Neural cell (in vitro differentiated cells): Measurements from ENCODE around the gene FZD8. TPM values are rescaled to one million over a fixed set of nuclear protein-coding genes. Genes with fewer than 3 reads are reported as not detected.

ENCODE experiments used
- H2AFZ ChIP-seq: fragments of 200-600, 300-800 bp; sonication (generic), shearing (Covaris generic); 2 replicates; pipeline ENCODE4 v1.6.0; 2014; ENCODE audit warnings: low read depth, mild to moderate bottlenecking, antibody characterized with exemption, low read length, moderate library complexity
- H3F3A ChIP-seq: fragments of 200-600 bp; shearing (Covaris generic); 2 replicates; pipeline ENCODE4 v1.6.1; 2016; ENCODE audit warnings: mild to moderate bottlenecking, moderate library complexity, mixed read lengths, antibody characterized with exemption, low read length; ENCODE audit not compliant: insufficient read depth, poor library complexity, severe bottlenecking
- H3K27ac ChIP-seq: fragments of 200-600, 300-800 bp; sonication (generic), shearing (Covaris generic); 2 replicates; pipeline ENCODE4 v1.5.1; 2014; ENCODE audit warnings: mild to moderate bottlenecking, low read length, moderate library complexity
- H3K27me3 ChIP-seq: fragments of 300-800, 200-600 bp; sonication (generic), shearing (Covaris generic); 2 replicates; pipeline ENCODE4 v1.6.0; 2014; ENCODE audit warnings: mild to moderate bottlenecking, low read depth, low read length, moderate library complexity; ENCODE audit not compliant: insufficient read depth
- H3K36me3 ChIP-seq: fragments of 300-800, 200-600 bp; sonication (generic), shearing (Covaris generic); 2 replicates; pipeline ENCODE4 v1.5.1; 2014; ENCODE audit warnings: mild to moderate bottlenecking, antibody characterized with exemption, low read length, moderate library complexity; ENCODE audit not compliant: insufficient read depth
- H3K4me2 ChIP-seq: fragments of 300-800, 200-600 bp; sonication (generic), shearing (Covaris generic); 2 replicates; pipeline ENCODE4 v1.6.0; 2014; ENCODE audit warnings: mild to moderate bottlenecking, low read length
- H3K4me3 ChIP-seq: fragments of 300-800, 200-600 bp; sonication (generic), shearing (Covaris generic); 2 replicates; pipeline ENCODE4 v1.5.1; 2014; ENCODE audit warnings: mild to moderate bottlenecking, low read length, moderate library complexity
- H3K79me2 ChIP-seq: fragments of 200-600 bp; shearing (Covaris generic); replicated peaks from 2 replicates; pipeline ENCODE4 v1.6.0; 2014; ENCODE audit warnings: mild to moderate bottlenecking, low read length, moderate library complexity; ENCODE audit not compliant: insufficient read depth
- H3K9ac ChIP-seq: fragments of 300-800, 200-600 bp; sonication (generic), shearing (Covaris generic); 2 replicates; pipeline ENCODE4 v1.6.1; 2016; ENCODE audit warnings: mild to moderate bottlenecking, low read length, mixed read lengths
- H3K9me2 ChIP-seq: fragments of 200-600 bp; shearing (Covaris generic); 2 replicates; pipeline ENCODE4 v1.6.1; 2016; ENCODE audit warnings: mild to moderate bottlenecking, low read length, mixed read lengths; ENCODE audit not compliant: insufficient read depth
- H3K9me3 ChIP-seq: fragments of 200-600, 300-800 bp; sonication (generic), shearing (Covaris generic); 2 replicates; pipeline ENCODE4 v1.6.1; 2016; ENCODE audit warnings: mild to moderate bottlenecking, mixed run types, low read length, moderate library complexity, mixed read lengths
- H4K20me1 ChIP-seq: fragments of 200-600 bp; shearing (Covaris generic); 2 replicates; pipeline ENCODE4 v1.6.1; 2016; ENCODE audit warnings: mild to moderate bottlenecking, mixed run types; ENCODE audit not compliant: insufficient read depth
- EP300 ChIP-seq: fragments of 450-650 bp; conservative IDR thresholded peaks from 2 replicates; pipeline ENCODE4 v1.6.1; 2014; ENCODE audit warnings: antibody characterized with exemption, mild to moderate bottlenecking, moderate library complexity; ENCODE audit not compliant: poor library complexity, severe bottlenecking
- MXI1 ChIP-seq: fragments of 450-650 bp; conservative IDR thresholded peaks from 2 replicates; pipeline ENCODE4 v1.6.1; 2014; ENCODE audit warnings: antibody characterized with exemption, mild to moderate bottlenecking; ENCODE audit not compliant: poor library complexity, severe bottlenecking
- POLR2AphosphoS5 ChIP-seq: IDR thresholded peaks from 2 replicates; pipeline ENCODE4 v1.6.1; 2012
- RAD21 ChIP-seq: fragments of 450-650 bp; conservative IDR thresholded peaks from 2 replicates; pipeline ENCODE4 v1.6.1; 2014; ENCODE audit warnings: antibody characterized with exemption, mild to moderate bottlenecking, moderate library complexity
- SMC3 ChIP-seq: fragments of 450-650 bp; conservative IDR thresholded peaks from 2 replicates; pipeline ENCODE4 v1.6.1; 2014; ENCODE audit warnings: antibody characterized with exemption, mild to moderate bottlenecking, moderate library complexity; ENCODE audit not compliant: poor library complexity
- TAF1 ChIP-seq: IDR thresholded peaks from 2 replicates; pipeline ENCODE4 v1.6.1; 2012; ENCODE audit warnings: low read depth
- polyA plus RNA-seq: library from polyadenylated mRNA; depleted of rRNA; stranded (reverse); fragments of >200 nt; gene quantifications from 2 replicates; pipeline ENCODE4 v1.2.3, GENCODE V29; 2014
- TF ChIP-seq, protein P1 (sequence below): IDR thresholded peaks from 2 replicates; pipeline ENCODE4 v1.6.1; 2012; ENCODE audit warnings: borderline replicate concordance
- TF ChIP-seq, protein P2 (sequence below): fragments of 450-650 bp; IDR thresholded peaks from 2 replicates; pipeline ENCODE4 v1.5.1; 2014; ENCODE audit warnings: antibody characterized with exemption, mild to moderate bottlenecking, moderate library complexity; ENCODE audit not compliant: poor library complexity, severe bottlenecking

FZD8 gene
- polyA plus RNA-seq, 1 donor from 2014 or later, result 1.6 TPM

DNA sequence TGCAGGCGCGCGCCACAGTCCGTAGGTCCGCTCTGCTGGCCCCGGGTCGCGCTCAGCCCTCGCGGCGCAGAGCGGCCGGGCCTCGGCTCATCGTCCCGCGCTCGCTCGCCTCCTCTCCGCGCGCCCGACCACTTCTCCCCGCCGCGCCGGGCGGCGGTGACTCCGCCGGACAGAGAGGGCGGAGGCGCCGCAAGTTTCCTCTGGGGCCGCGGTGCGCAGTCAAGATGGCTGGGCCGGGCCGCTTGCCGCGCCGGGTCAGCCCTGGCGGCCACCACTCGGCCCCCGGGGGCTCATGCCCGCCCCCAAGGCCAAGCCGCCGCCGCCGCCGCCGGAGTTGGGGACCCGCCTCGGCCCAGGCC is 441 bp downstream of the FZD8 start:
- Histone ChIP-seq H3K4me2 (peak overlapping the region; percentile 90), H4K20me1 (no peaks in the 10 kb centered on the region), H2AFZ (no peak overlapping the region), H3K27me3 (peaks cover 18% of the 10 kb centered on the region), H3K79me2 (peaks cover 4% of the 10 kb centered on the region), H3K4me3 (peak overlapping the region; percentile 88), H3K9me3 (no peaks in the 10 kb centered on the region), H3F3A (peaks cover 6% of the 10 kb centered on the region), H3K36me3 (no peaks in the 10 kb centered on the region), H3K27ac (no peak overlapping the region), H3K9ac (peak overlapping the region; percentile 53), H3K9me2 (no peaks in the 10 kb centered on the region)
- no peak for TF ChIP-seq POLR2AphosphoS5

DNA sequence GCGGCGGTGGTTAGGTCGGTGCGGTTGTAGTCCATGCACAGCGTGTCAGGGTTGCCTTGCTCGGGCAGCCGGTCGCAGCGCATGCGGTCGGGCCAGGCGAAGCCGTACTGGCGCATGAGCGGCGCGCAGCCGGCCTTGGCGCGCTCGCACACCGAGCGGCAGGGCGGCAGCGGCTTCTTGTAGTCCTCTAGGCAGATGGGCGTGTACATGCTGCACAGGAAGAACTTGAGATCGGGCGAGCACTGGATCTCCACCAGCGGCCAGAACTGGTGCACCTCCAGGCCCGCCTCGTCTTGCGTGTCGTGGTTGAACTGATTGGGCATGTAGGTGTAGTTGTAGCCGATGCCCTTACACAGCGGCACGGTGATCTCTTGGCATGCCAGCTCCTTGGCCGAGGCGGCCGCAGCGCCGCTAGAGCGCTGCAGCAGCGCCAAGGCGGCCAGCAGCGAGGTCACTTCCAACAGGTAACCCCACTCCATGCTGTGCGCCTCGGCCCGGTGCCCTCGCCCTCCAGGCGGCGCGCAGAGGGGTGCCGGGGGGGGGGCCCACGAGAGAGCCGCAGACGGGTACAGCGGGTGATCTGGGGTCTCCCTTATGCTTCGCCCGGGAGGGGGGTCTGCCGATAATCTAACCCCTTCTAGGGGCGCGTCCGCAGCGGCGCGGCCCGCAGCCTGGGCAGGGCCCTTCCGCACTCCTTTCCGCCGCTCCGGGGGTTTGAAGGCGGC is 983 bp downstream of the FZD8 start:
- no peak overlapping the region for H2AFZ ChIP-seq
- peaks cover 6% of the 10 kb centered on the region for H3F3A ChIP-seq
- H3K27me3 ChIP-seq, result peaks cover 18% of the 10 kb centered on the region
- H3K4me3 ChIP-seq, result peak overlapping the region; percentile 88
- H4K20me1 ChIP-seq, result no peaks in the 10 kb centered on the region
- peaks cover 4% of the 10 kb centered on the region for H3K79me2 ChIP-seq
- peak overlapping the region; percentile 62 for H3K4me2 ChIP-seq
- no peaks in the 10 kb centered on the region for H3K36me3 ChIP-seq
- H3K9ac ChIP-seq, result peak overlapping the region; percentile 53
- no peak overlapping the region for H3K27ac ChIP-seq
- TF ChIP-seq MXI1 (peak; percentile 63), POLR2AphosphoS5 (peak; percentile 19), TAF1 (no peak), SMC3 (peak; percentile 9)
- no peaks in the 10 kb centered on the region for H3K9me3 ChIP-seq
- H3K9me2 ChIP-seq, result no peaks in the 10 kb centered on the region

DNA sequence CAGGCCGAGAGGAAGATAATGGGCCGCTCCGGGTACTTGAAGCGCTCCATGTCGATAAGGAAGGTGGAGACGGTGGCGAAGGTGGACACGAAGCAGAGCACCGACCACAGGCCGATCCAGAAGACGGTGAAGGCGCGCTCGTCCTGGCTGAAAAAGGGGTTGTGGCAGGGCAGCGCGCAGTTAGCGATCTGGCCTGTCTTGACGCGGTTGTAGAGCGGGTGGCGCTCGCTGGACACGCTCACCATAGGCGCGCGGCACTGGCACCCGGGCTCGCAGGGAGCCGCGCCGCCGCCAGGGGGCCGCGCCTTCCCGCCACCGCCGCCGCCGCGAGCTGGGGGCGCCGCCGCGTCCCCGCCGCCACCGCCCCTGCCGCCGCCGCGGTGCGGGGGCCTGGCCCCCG is 1.6 kb downstream of the FZD8 start:
- Histone ChIP-seq H3K36me3 (no peaks in the 10 kb centered on the region), H3K4me3 (peak overlapping the region; percentile 86), H3K4me2 (no peak overlapping the region), H3K9ac (peak overlapping the region; percentile 69), H3K9me2 (no peaks in the 10 kb centered on the region), H3K9me3 (no peaks in the 10 kb centered on the region), H3K79me2 (peaks cover 4% of the 10 kb centered on the region), H3F3A (peaks cover 6% of the 10 kb centered on the region), H3K27ac (no peak overlapping the region), H3K27me3 (peaks cover 18% of the 10 kb centered on the region), H2AFZ (peak overlapping the region; percentile 45), H4K20me1 (no peaks in the 10 kb centered on the region)
- TF ChIP-seq SMC3, result peak; percentile 67
- TF ChIP-seq EP300, result no peak
- TF ChIP-seq TAF1, result no peak
- TF ChIP-seq RAD21, result peak; percentile 56
- TF ChIP-seq, protein P1, sequence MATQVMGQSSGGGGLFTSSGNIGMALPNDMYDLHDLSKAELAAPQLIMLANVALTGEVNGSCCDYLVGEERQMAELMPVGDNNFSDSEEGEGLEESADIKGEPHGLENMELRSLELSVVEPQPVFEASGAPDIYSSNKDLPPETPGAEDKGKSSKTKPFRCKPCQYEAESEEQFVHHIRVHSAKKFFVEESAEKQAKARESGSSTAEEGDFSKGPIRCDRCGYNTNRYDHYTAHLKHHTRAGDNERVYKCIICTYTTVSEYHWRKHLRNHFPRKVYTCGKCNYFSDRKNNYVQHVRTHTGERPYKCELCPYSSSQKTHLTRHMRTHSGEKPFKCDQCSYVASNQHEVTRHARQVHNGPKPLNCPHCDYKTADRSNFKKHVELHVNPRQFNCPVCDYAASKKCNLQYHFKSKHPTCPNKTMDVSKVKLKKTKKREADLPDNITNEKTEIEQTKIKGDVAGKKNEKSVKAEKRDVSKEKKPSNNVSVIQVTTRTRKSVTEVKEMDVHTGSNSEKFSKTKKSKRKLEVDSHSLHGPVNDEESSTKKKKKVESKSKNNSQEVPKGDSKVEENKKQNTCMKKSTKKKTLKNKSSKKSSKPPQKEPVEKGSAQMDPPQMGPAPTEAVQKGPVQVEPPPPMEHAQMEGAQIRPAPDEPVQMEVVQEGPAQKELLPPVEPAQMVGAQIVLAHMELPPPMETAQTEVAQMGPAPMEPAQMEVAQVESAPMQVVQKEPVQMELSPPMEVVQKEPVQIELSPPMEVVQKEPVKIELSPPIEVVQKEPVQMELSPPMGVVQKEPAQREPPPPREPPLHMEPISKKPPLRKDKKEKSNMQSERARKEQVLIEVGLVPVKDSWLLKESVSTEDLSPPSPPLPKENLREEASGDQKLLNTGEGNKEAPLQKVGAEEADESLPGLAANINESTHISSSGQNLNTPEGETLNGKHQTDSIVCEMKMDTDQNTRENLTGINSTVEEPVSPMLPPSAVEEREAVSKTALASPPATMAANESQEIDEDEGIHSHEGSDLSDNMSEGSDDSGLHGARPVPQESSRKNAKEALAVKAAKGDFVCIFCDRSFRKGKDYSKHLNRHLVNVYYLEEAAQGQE, result no peak
- TF ChIP-seq, protein P2, sequence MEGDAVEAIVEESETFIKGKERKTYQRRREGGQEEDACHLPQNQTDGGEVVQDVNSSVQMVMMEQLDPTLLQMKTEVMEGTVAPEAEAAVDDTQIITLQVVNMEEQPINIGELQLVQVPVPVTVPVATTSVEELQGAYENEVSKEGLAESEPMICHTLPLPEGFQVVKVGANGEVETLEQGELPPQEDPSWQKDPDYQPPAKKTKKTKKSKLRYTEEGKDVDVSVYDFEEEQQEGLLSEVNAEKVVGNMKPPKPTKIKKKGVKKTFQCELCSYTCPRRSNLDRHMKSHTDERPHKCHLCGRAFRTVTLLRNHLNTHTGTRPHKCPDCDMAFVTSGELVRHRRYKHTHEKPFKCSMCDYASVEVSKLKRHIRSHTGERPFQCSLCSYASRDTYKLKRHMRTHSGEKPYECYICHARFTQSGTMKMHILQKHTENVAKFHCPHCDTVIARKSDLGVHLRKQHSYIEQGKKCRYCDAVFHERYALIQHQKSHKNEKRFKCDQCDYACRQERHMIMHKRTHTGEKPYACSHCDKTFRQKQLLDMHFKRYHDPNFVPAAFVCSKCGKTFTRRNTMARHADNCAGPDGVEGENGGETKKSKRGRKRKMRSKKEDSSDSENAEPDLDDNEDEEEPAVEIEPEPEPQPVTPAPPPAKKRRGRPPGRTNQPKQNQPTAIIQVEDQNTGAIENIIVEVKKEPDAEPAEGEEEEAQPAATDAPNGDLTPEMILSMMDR, result peak; percentile 81
